K562 (cell line): ENCODE results near the gene PPARG. TPM values are rescaled to one million over a fixed set of nuclear protein-coding genes. Genes with fewer than 3 reads are reported as not detected.

Experiments used
- ATAC-seq: fragments of 200-7000 bp; cut with Tn5 transposase; 3 replicates; pipeline ENCODE4 v1.9.1; 2020; ENCODE audit warnings: moderate library complexity
- BruUV-seq: library from RNA; stranded (reverse); fragments of 400-500 nt; replicated peaks from 2 replicates; lab custom pipeline; 2021; lab: Mats Ljungman, UMichigan
- CTCF ChIA-PET: fragments of 300-600 bp; formaldehyde crosslinking; extraction: SDS; loops from one replicate; lab custom pipeline; 2021; ENCODE audit warnings: low intra/inter-chr PET ratio; lab: Yijun Ruan, JAX
- POLR2A ChIA-PET: fragments of 300-600, 350-650 bp; sonication (Branson Sonifier 250); formaldehyde crosslinking; extraction: SDS; loops from one replicate; lab custom pipeline; 2021; ENCODE audit warnings: antibody characterized with exemption, inconsistent platforms; lab: Yijun Ruan, JAX
- DNase-seq, 4 experiments: peaks; one replicate each; pipeline versions ENCODE4 v3.0.0 to v3.0.0-alpha.2; 2011 to 2018; ENCODE audit warnings: low spot score in 3 of 4, mixed read lengths in 3 of 4; ENCODE audit errors: extremely low read depth in 1 of 4
- FAIRE-seq: peaks from 2 replicates; lab custom pipeline; 2011; peaks lifted over from hg19 to GRCh38; lab: Jason Lieb, UNC
- H2AFZ ChIP-seq: 2 replicates; pipeline ENCODE4 v1.6.0; 2011; ENCODE audit warnings: low read depth, low read length, control low read depth, inconsistent platforms
- H3K27ac ChIP-seq: fragments of 200-600 bp; 3 replicates; pipeline ENCODE4 v1.8.0; 2011; ENCODE audit warnings: low read depth, mild to moderate bottlenecking, control low read depth, inconsistent platforms, low read length, moderate library complexity, mixed read lengths; ENCODE audit errors: extremely low read depth
- H3K27me3 ChIP-seq, 2 experiments: fragments of 300-600 bp in 1 of 2; 2 replicates in 1 of 2; 3 replicates in 1 of 2; pipeline versions ENCODE4 v1.6.0 to v1.8.0; 2011; ENCODE audit warnings: inconsistent platforms in 2 of 2, low read length in 2 of 2, mild to moderate bottlenecking in 1 of 2, mixed read lengths in 1 of 2, moderate library complexity in 1 of 2; ENCODE audit not compliant: control insufficient read depth in 2 of 2, insufficient read depth in 2 of 2
- H3K36me3 ChIP-seq: fragments of 300-600 bp; 3 replicates; pipeline ENCODE4 v1.8.0; 2011; ENCODE audit warnings: mild to moderate bottlenecking, low read length, inconsistent platforms; ENCODE audit not compliant: control insufficient read depth, insufficient read depth
- H3K4me1 ChIP-seq, 2 experiments: fragments of 200-600 bp in 1 of 2; replicated peaks in 1 of 2; 2 replicates in 1 of 2; 3 replicates in 1 of 2; pipeline versions ENCODE4 v1.5.1 to v1.8.0; 2011; ENCODE audit warnings: inconsistent platforms in 2 of 2, low read length in 2 of 2, mild to moderate bottlenecking in 1 of 2, mixed read lengths in 1 of 2, moderate library complexity in 1 of 2; ENCODE audit not compliant: control insufficient read depth in 2 of 2, insufficient read depth in 2 of 2
- H3K4me2 ChIP-seq: 2 replicates; pipeline ENCODE4 v1.6.1; 2011; ENCODE audit warnings: low read length, control low read depth, inconsistent platforms, mixed read lengths; ENCODE audit not compliant: insufficient read depth
- H3K4me3 ChIP-seq: fragments of 200-600 bp; sonication (generic), shearing (Covaris generic); 2 replicates; pipeline ENCODE4 v1.5.1; 2016; ENCODE audit warnings: control low read depth, inconsistent platforms
- H3K79me2 ChIP-seq: fragments of 200-600 bp; 3 replicates; pipeline ENCODE4 v1.8.0; 2011; ENCODE audit warnings: low read length, inconsistent platforms; ENCODE audit not compliant: control insufficient read depth, insufficient read depth
- H3K9ac ChIP-seq, 2 experiments: 2 replicates each; pipeline versions ENCODE4 v1.6.0 to v1.6.1; 2011; ENCODE audit warnings: low read depth in 2 of 2, low read length in 2 of 2, control low read depth in 1 of 2, inconsistent platforms in 1 of 2, mild to moderate bottlenecking in 1 of 2, mixed read lengths in 1 of 2; ENCODE audit not compliant: insufficient read depth in 1 of 2
- H3K9me1 ChIP-seq: one replicate; pipeline ENCODE4 v1.6.0; 2011; ENCODE audit warnings: inconsistent platforms, mild to moderate bottlenecking, low read length, moderate library complexity; ENCODE audit not compliant: control insufficient read depth, insufficient read depth
- H3K9me3 ChIP-seq: replicated peaks from 2 replicates; pipeline ENCODE4 v1.5.1; 2011; ENCODE audit warnings: low read depth, low read length, inconsistent platforms; ENCODE audit not compliant: control insufficient read depth, insufficient read depth
- H4K20me1 ChIP-seq: replicated peaks from 2 replicates; pipeline ENCODE4 v1.6.1; 2011; ENCODE audit warnings: low read length, inconsistent platforms, mixed read lengths; ENCODE audit not compliant: control insufficient read depth, insufficient read depth
- CTCF ChIP-seq, 3 experiments: IDR thresholded peaks in 2 of 3; conservative IDR thresholded peaks in 1 of 3; 2 replicates each; pipeline ENCODE4 v1.5.1; 2011 to 2012; ENCODE audit warnings: low read length in 3 of 3, mild to moderate bottlenecking in 3 of 3, control low read depth in 2 of 3, improper control_type of control experiment in 1 of 3, inconsistent platforms in 1 of 3, low read depth in 1 of 3, mixed read lengths in 1 of 3, moderate library complexity in 1 of 3; ENCODE audit not compliant: insufficient read depth in 2 of 3
- MLLT1 ChIP-seq, 2 experiments: fragments of 450-650 bp; IDR thresholded peaks; 2 replicates each; pipeline ENCODE4 v1.6.1; 2016
- RAD21 ChIP-seq, 2 experiments: fragments of 250-450 bp in 1 of 2; fragments of 450-650 bp in 1 of 2; sonication (Bioruptor Pico) in 1 of 2; formaldehyde crosslinking in 1 of 2; IDR thresholded peaks in 1 of 2; conservative IDR thresholded peaks in 1 of 2; 2 replicates each; pipeline versions ENCODE4 v1.4.0 to v1.8.0; 2020 to 2022; ENCODE audit warnings: mild to moderate bottlenecking in 2 of 2, moderate library complexity in 1 of 2
- WGBS: fragments of 100-300 bp; shearing (Covaris generic); methylation state at CpG from one replicate; pipeline ENCODE4 v1.1.6; 2016; ENCODE audit warnings: low coverage, mixed read lengths; ENCODE audit not compliant: insufficient coverage; ENCODE audit errors: missing lambda C conversion rate; 5-methylcytosine and 5-hydroxymethylcytosine counted together
- in situ Hi-C: fragments of 300-500 bp; cut with MboI; formaldehyde crosslinking; loops from 4 replicates; pipeline ENCODE4 v1.15.0; 2018; ENCODE audit warnings: inconsistent platforms, mixed read lengths
- intact Hi-C: fragments of 100-400 bp; cut with micrococcal nuclease; formaldehyde crosslinking; loops from 2 replicates; pipeline ENCODE4 v1.14.2; 2022
- polyA plus RNA-seq, 8 experiments: library from polyadenylated mRNA; depleted of rRNA in 4 of 8; stranded (reverse) in 5 of 8; unstranded in 3 of 8; fragments of >200 nt; fragmentation: Nextera tagmentation in 2 of 8; fragmentation: Illumina TruSeq in 1 of 8; extraction: Ambion mirVana in 2 of 8; extraction: Trizol in 1 of 8; gene quantifications; 2 replicates each; pipeline versions ENCODE4 v1.2.1 to v1.2.3, GENCODE V29; 2011 to 2014; ENCODE audit warnings: inconsistent platforms in 1 of 8, missing spikeins in 1 of 8
- total RNA-seq, 7 experiments: library from RNA; depleted of rRNA in 6 of 7; stranded (reverse); fragments of >200 nt in 6 of 7; fragmentation: Illumina TruSeq in 2 of 7; extraction: Trizol in 2 of 7; gene quantifications; 2 replicates each; pipeline versions ENCODE4 v1.2.1 to v1.2.3, GENCODE V29; 2011 to 2021; ENCODE audit warnings: low replicate concordance in 1 of 7

PPARG gene
- total and polyA plus RNA-seq, 9 of the 15 experiments (the other 6 are each of a cell fraction or from before 2014, with no cell fraction given), result not detected

DNA sequence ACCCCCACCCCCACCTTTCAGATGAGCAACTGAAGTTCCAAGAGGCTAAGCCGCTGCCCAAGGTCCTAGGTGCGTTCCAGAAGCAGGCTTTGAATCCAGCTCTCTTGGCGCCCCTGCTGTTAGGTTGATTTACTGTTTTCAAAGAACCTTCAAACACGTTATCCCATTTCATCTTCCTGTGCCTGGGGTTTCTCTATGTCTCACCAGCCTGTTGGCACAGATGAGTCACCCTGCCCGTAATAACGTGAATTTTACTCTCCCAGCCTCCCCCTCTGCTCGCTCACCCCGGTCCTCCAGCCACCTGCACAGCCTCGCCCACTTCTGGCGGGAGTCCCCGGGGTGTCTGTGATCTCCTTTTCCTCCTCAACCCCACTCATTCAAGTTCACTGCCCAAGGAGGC lies 182.4 kb downstream of the PPARG start:
- no peak overlapping the region for H2AFZ ChIP-seq
- 2% methylated on average over 11 of the region's 11 CpGs for WGBS
- H3K4me2 ChIP-seq, result no peak overlapping the region
- no peak overlapping the region for H3K9ac ChIP-seq
- H3K9me3 ChIP-seq, result no peaks in the 10 kb centered on the region
- H3K9me1 ChIP-seq, result no peaks in the 10 kb centered on the region
- no TSS peak for BruUV-seq
- no peak for TF ChIP-seq MLLT1 (IDR thresholded peaks at IDR 0.05)
- TF ChIP-seq CTCF (IDR thresholded peaks at IDR 0.05 in 2 of 3, conservative IDR thresholded peaks at IDR 0.05 in 1 of 3; ENCODE audit: insufficient read depth in 2 of 3, low read depth in 1 of 3, low read length in 3 of 3), result 0 out of 6 replicates have a peak, but pooled peaks of 1 of the 3 experiments have one; percentile 27
- peak in 1 of 2 experiments; percentile 17; a peak in 1 of 4 replicates for TF ChIP-seq RAD21 (CRISPR knock-in tag; conservative IDR thresholded peaks at IDR 0.05 in 1 of 2, IDR thresholded peaks at IDR 0.05 in 1 of 2)
- no peaks in the 10 kb centered on the region for H3K4me1 ChIP-seq
- POLR2A ChIA-PET, result interaction anchor here (0.7 to 0.8 kb wide), 3 partner anchors 12 to 678 kb away, joined by 3 read pairs; no protein-coding TSS in a partner anchor
- H3K4me3 ChIP-seq, result no peak overlapping the region
- peaks cover 57 to 74% of the 10 kb centered on the region in 2 experiments for H3K27me3 ChIP-seq
- ATAC-seq (peak; percentile 60), DNase-seq (no peak), FAIRE-seq (no peak)
- in situ Hi-C loops (no loop called here), intact Hi-C loops (no loop called here)
- no peaks in the 10 kb centered on the region for H3K79me2 ChIP-seq
- H4K20me1 ChIP-seq, result no peaks in the 10 kb centered on the region
- no peaks in the 10 kb centered on the region for H3K36me3 ChIP-seq
- no peak overlapping the region; the same call in 2 of the 3 replicates for H3K27ac ChIP-seq
- CTCF ChIA-PET, result no interaction called here
